Measurements from ENCODE around the gene CT45A1.
"Not testable (repeated sequence)": the region's sequence is repeated elsewhere in the genome, so short reads cannot be mapped to it uniquely, and the experiment has no call there.

CT45A1 gene, protein sequence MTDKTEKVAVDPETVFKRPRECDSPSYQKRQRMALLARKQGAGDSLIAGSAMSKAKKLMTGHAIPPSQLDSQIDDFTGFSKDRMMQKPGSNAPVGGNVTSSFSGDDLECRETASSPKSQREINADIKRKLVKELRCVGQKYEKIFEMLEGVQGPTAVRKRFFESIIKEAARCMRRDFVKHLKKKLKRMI

DNA sequence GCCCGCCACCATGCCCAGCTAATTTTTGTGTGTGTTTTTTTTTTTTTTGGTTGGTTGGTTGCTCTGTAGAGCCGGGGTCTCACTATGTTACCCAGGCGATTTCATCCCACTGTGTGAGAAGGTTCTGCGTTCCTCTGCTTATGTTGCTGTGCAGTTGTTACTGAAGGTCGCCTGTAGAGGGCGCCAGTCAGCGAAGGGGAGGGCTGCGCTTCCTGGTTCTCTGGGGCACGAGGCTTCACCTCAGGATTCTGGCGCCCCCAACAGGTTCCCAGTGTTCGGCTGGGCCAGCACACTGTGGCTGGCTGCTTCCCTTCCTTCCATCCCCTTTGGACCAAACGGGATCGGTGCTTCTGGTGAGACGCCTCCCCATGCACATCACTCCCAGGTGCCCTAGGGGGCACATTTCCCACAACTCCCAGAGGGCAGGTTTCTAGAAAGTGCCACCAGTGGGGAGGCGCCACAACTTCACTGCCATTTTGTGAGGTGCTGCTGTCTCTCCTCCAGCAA lies at the start of gene CT45A1:
TSS of gene CT45A1 (plus strand) at position 457 of the 507 bp plus-strand sequence. CDS start 5,302 bp downstream, outside the sequence.
- not testable (repeated sequence) for H3K9me3 ChIP-seq (ENCODE audit: insufficient read depth, low read length); H3K27me3 ChIP-seq (ENCODE audit: low read length); H3F3A ChIP-seq (ENCODE audit: insufficient read depth)

DNA sequence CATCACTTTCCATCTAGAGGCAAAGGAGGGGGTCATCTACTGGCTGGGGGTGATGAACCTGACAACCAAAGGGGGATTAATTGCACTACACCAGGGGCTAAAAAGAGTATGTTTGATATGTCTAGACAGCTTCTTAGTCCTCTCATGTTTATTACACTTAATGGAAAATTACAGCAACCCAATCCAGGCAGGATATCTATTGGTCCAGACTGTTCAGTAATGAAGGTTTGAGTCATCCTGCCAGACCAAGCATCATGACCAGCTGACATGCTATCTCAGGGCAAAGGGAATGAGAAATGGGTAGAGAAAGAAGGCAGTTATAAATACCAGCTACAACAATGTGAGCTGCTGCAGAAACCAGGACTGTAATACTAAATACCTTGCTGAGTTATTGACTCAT lies 40.5 kb upstream of the CT45A1 start:
- H3K4me3 ChIP-seq (ENCODE audit: insufficient read depth, low read length, poor library complexity, severe bottlenecking); H3K9me3 ChIP-seq (ENCODE audit: insufficient read depth, low read length); H3K9ac ChIP-seq (ENCODE audit: low read length); H3K27ac ChIP-seq (ENCODE audit: low read depth, low read length); H3K9me2 ChIP-seq (replicated peaks; ENCODE audit: insufficient read depth, low read length); H2AFZ ChIP-seq (ENCODE audit: low read depth, low read length, severe bottlenecking); H3K79me2 ChIP-seq (ENCODE audit: insufficient read depth, low read length); H3F3A ChIP-seq (ENCODE audit: insufficient read depth); H4K20me1 ChIP-seq (ENCODE audit: low read depth, low read length); H3K4me2 ChIP-seq (ENCODE audit: low read depth, low read length, poor library complexity, severe bottlenecking); H3K27me3 ChIP-seq (ENCODE audit: low read length); H3K36me3 ChIP-seq (ENCODE audit: low read length): not testable (repeated sequence)

More for the DNA sequence above, at the start of gene CT45A1:
- H3K79me2 ChIP-seq (ENCODE audit: insufficient read depth, low read length); H3K4me2 ChIP-seq (ENCODE audit: low read depth, low read length, poor library complexity, severe bottlenecking); H3K27ac ChIP-seq (ENCODE audit: low read depth, low read length); H3K4me3 ChIP-seq (ENCODE audit: insufficient read depth, low read length, poor library complexity, severe bottlenecking); H4K20me1 ChIP-seq (ENCODE audit: low read depth, low read length); H2AFZ ChIP-seq (ENCODE audit: low read depth, low read length, severe bottlenecking); H3K9me2 ChIP-seq (replicated peaks; ENCODE audit: insufficient read depth, low read length); H3K9ac ChIP-seq (ENCODE audit: low read length); H3K36me3 ChIP-seq (ENCODE audit: low read length): not testable (repeated sequence)

DNA sequence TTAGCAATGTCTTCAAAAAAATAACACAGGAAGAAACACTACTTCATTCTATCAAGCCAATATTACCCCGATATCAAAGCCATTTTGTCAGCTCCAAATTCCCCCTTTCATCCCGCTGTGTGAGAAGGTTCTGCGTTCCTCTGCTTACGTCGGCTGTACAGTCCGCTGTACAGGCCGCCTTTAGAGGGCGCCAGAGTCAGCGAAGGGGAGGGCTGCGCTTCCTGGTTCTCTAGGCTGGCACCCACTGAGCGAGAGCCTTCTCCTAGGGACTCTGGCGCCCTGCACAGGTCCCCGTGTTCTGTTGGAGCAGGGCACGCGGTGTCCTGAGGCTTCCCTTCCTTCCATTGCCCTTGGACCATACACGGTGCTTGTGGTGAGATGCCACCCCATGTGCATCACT lies 25.3 kb upstream of the CT45A1 start:
- Histone ChIP-seq H3K27me3 (ENCODE audit: low read length) (no peaks in the 10 kb centered on the region), H2AFZ (ENCODE audit: low read depth, low read length, severe bottlenecking) (no peak overlapping the region), H3K27ac (ENCODE audit: low read depth, low read length) (no peak overlapping the region), H3K9ac (ENCODE audit: low read length) (no peak overlapping the region), H3F3A (ENCODE audit: insufficient read depth) (no peaks in the 10 kb centered on the region), H3K9me3 (ENCODE audit: insufficient read depth, low read length) (no peaks in the 10 kb centered on the region), H4K20me1 (ENCODE audit: low read depth, low read length) (no peaks in the 10 kb centered on the region), H3K79me2 (ENCODE audit: insufficient read depth, low read length) (no peaks in the 10 kb centered on the region), H3K36me3 (ENCODE audit: low read length) (no peaks in the 10 kb centered on the region), H3K4me2 (ENCODE audit: low read depth, low read length, poor library complexity, severe bottlenecking) (no peak overlapping the region), H3K4me3 (ENCODE audit: insufficient read depth, low read length, poor library complexity, severe bottlenecking) (no peak overlapping the region), H3K9me2 (replicated peaks; ENCODE audit: insufficient read depth, low read length) (no peaks in the 10 kb centered on the region)
- no peak for TF ChIP-seq EZH2phosphoT487 (conservative IDR thresholded peaks at IDR 0.05; ENCODE audit: low read length)
- TF ChIP-seq, protein P1, sequence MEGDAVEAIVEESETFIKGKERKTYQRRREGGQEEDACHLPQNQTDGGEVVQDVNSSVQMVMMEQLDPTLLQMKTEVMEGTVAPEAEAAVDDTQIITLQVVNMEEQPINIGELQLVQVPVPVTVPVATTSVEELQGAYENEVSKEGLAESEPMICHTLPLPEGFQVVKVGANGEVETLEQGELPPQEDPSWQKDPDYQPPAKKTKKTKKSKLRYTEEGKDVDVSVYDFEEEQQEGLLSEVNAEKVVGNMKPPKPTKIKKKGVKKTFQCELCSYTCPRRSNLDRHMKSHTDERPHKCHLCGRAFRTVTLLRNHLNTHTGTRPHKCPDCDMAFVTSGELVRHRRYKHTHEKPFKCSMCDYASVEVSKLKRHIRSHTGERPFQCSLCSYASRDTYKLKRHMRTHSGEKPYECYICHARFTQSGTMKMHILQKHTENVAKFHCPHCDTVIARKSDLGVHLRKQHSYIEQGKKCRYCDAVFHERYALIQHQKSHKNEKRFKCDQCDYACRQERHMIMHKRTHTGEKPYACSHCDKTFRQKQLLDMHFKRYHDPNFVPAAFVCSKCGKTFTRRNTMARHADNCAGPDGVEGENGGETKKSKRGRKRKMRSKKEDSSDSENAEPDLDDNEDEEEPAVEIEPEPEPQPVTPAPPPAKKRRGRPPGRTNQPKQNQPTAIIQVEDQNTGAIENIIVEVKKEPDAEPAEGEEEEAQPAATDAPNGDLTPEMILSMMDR (IDR thresholded peaks at IDR 0.05; ENCODE audit: insufficient read depth, low read length, poor library complexity, severe bottlenecking), result no peak

DNA sequence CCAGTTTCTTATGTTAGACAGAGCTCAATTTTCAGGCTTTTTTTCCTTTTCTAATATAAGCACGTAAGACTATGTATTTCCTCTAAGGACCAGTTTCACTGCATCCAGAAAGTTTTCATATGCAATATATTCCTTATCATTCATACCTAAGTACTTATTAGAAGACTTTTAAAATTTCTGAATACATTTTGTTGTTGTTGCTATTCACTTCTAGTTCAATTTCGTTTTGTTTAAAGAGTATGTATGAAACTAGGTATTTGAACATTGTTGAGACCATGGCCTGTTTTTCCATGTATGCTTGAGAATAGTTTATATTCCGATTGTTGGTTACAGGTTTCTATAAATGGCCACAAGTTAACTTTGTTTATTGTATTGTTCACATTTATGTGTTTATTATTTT lies 18.0 kb upstream of the CT45A1 start:
- Histone ChIP-seq H4K20me1 (ENCODE audit: low read depth, low read length) (no peaks in the 10 kb centered on the region), H3K4me3 (ENCODE audit: insufficient read depth, low read length, poor library complexity, severe bottlenecking) (no peak overlapping the region), H3K4me2 (ENCODE audit: low read depth, low read length, poor library complexity, severe bottlenecking) (no peak overlapping the region), H3K27ac (ENCODE audit: low read depth, low read length) (no peak overlapping the region), H3K9me2 (replicated peaks; ENCODE audit: insufficient read depth, low read length) (no peaks in the 10 kb centered on the region), H3K79me2 (ENCODE audit: insufficient read depth, low read length) (no peaks in the 10 kb centered on the region), H3K36me3 (ENCODE audit: low read length) (no peaks in the 10 kb centered on the region), H3K9me3 (ENCODE audit: insufficient read depth, low read length) (no peaks in the 10 kb centered on the region), H2AFZ (ENCODE audit: low read depth, low read length, severe bottlenecking) (no peak overlapping the region), H3K9ac (ENCODE audit: low read length) (no peak overlapping the region), H3K27me3 (ENCODE audit: low read length) (no peaks in the 10 kb centered on the region), H3F3A (ENCODE audit: insufficient read depth) (no peaks in the 10 kb centered on the region)
- TF ChIP-seq, protein P1 (IDR thresholded peaks at IDR 0.05; ENCODE audit: insufficient read depth, low read length, poor library complexity, severe bottlenecking), result no peak
- no peak for TF ChIP-seq EZH2phosphoT487 (conservative IDR thresholded peaks at IDR 0.05; ENCODE audit: low read length)

Measured in SU-DHL-6 (cell line).